Spleen (tissue), 7 donors: ENCODE measurements around the gene EDAR.

Source experiments
- CTCF ChIP-seq, 11 experiments: fragments of 200-600 bp in 7 of 11; fragments of 450-650 bp in 4 of 11; sonication (generic) in 4 of 11; IDR thresholded peaks in 8 of 11; conservative IDR thresholded peaks in 3 of 11; 1 replicate in 7 of 11; 2 replicates in 4 of 11; pipeline versions ENCODE4 v1.4.0 to v1.8.0; 2016 to 2021; ENCODE audit warnings: antibody characterized with exemption in 11 of 11, inconsistent platforms in 4 of 11, mild to moderate bottlenecking in 1 of 11
- POLR2A ChIP-seq, 3 donors: fragments of 450-650 bp; IDR thresholded peaks; one replicate each; pipeline ENCODE4 v1.5.1; 2017; ENCODE audit warnings: antibody characterized with exemption in 3 of 3, mild to moderate bottlenecking in 1 of 3
- POLR2AphosphoS5 ChIP-seq, 3 donors: sonication (generic); formaldehyde crosslinking; IDR thresholded peaks; one replicate each; pipeline ENCODE4 v1.5.1; 2017; ENCODE audit warnings: antibody characterized with exemption in 3 of 3
- donor health status: DM: no; HTN: no; CAD: no; lungs with moderate emphysema.
- donor health status: DM: no; HTN: no; CAD: no.
- donor health status: DM: no; HTN: no; CAD: no.

- no peak for TF ChIP-seq CTCF (IDR thresholded peaks at IDR 0.05 in 8 of 11, conservative IDR thresholded peaks at IDR 0.05 in 3 of 11)
- no peak for TF ChIP-seq POLR2AphosphoS5 (IDR thresholded peaks at IDR 0.05)
- TF ChIP-seq POLR2A (IDR thresholded peaks at IDR 0.05), result no peak
Measured at GRCh38 chr2:108909275-108909823, 79.7 kb downstream of the EDAR start.
